HG03558 (cell line): ENCODE data around the gene TAS2R40.
"Not testable (repeated sequence)": the region's sequence is repeated elsewhere in the genome, so short reads cannot be mapped to it uniquely, and the experiment has no call there.

Experiments used
- ATAC-seq: cut with Tn5 transposase; IDR thresholded peaks from one replicate; pipeline ENCODE4 v1.9.1; 2021; ENCODE audit warnings: moderate number of reproducible peaks; ENCODE audit not compliant: unreplicated experiment; ENCODE audit errors: extremely low read depth

The TAS2R40 gene

GRCh38 chr7:143221737-143222136 is at the start of gene TAS2R40:
Gene TAS2R40 (plus strand): TSS chr7:143222037. CDS start chr7:143222079, 42 bp downstream.
- no peak for ATAC-seq

- ATAC-seq, result no peak
These were observed 49.5 kb upstream of the TAS2R40 start for GRCh38 chr7:143172354-143172753.

GRCh38 chr7:143176128-143176527 is 45.7 kb upstream of the TAS2R40 start:
- ATAC-seq, result no peak

- no peak for ATAC-seq
These were observed 44.3 kb upstream of the TAS2R40 start for GRCh38 chr7:143177374-143178119.

GRCh38 chr7:143180771-143181170 is 41.1 kb upstream of the TAS2R40 start:
- not testable (repeated sequence) for ATAC-seq

GRCh38 chr7:143181349-143181748 is 40.5 kb upstream of the TAS2R40 start:
- ATAC-seq, result no peak

- no peak for ATAC-seq
These were observed 38.8 kb upstream of the TAS2R40 start, which contains the start of gene TAS2R39 for GRCh38 chr7:143183024-143183423. Gene TAS2R39 (plus strand): TSS chr7:143183419. CDS start chr7:143183419, 0 bp downstream.

- ATAC-seq, result no peak
These were observed 36.3 kb upstream of the TAS2R40 start for GRCh38 chr7:143185551-143185950.

- no peak for ATAC-seq
These were observed 32.8 kb upstream of the TAS2R40 start for GRCh38 chr7:143188994-143189393.

GRCh38 chr7:143193880-143194279 is 28.0 kb upstream of the TAS2R40 start:
- no peak for ATAC-seq

GRCh38 chr7:143199040-143199439 is 22.8 kb upstream of the TAS2R40 start:
- no peak for ATAC-seq

- ATAC-seq, result no peak
These were observed 19.7 kb upstream of the TAS2R40 start for GRCh38 chr7:143202161-143202560.

GRCh38 chr7:143203386-143203785 is 18.5 kb upstream of the TAS2R40 start:
- ATAC-seq, result no peak

- ATAC-seq, result peak; percentile 79
These were observed 16.1 kb upstream of the TAS2R40 start for GRCh38 chr7:143205560-143206293.

GRCh38 chr7:143210541-143210940 is 11.3 kb upstream of the TAS2R40 start:
- no peak for ATAC-seq

GRCh38 chr7:143213478-143213877 is 8.4 kb upstream of the TAS2R40 start:
- ATAC-seq, result not testable (repeated sequence)

- peak; percentile 85 for ATAC-seq
These were observed 6.8 kb upstream of the TAS2R40 start for GRCh38 chr7:143214789-143215679.

- ATAC-seq, result no peak
These were observed 5.7 kb upstream of the TAS2R40 start for GRCh38 chr7:143216151-143216550.

- ATAC-seq, result no peak
These were observed 5.2 kb upstream of the TAS2R40 start for GRCh38 chr7:143216686-143217085.

GRCh38 chr7:143217806-143218205 is 4.0 kb upstream of the TAS2R40 start:
- no peak for ATAC-seq
